Fibroblast of lung (primary cell): ENCODE data around the gene GPR3. TPM values are rescaled to one million over a fixed set of nuclear protein-coding genes. Genes with fewer than 3 reads are reported as not detected.

ENCODE experiments used
- DNase-seq, 2 donors: peaks; one replicate each; pipeline versions ENCODE4 v3.0.0 to v3.0.0-alpha.2; 2010; ENCODE audit warnings: low read depth in 2 of 2
- H2AFZ ChIP-seq: 2 replicates; pipeline ENCODE4 v1.5.1; 2012; ENCODE audit warnings: low read length, control low read depth, inconsistent platforms
- H3K27ac ChIP-seq: 2 replicates; pipeline ENCODE4 v1.5.1; 2011; ENCODE audit warnings: low read length, control low read depth; ENCODE audit not compliant: insufficient read depth
- H3K27me3 ChIP-seq: 2 replicates; pipeline ENCODE4 v1.5.1; 2011; ENCODE audit warnings: mild to moderate bottlenecking, low read length; ENCODE audit not compliant: control insufficient read depth, insufficient read depth
- H3K36me3 ChIP-seq: 2 replicates; pipeline ENCODE4 v1.5.1; 2011; ENCODE audit warnings: low read length; ENCODE audit not compliant: control insufficient read depth, insufficient read depth
- H3K4me1 ChIP-seq: 2 replicates; pipeline ENCODE4 v1.5.1; 2011; ENCODE audit warnings: low read length; ENCODE audit not compliant: control insufficient read depth, insufficient read depth; ENCODE audit errors: extremely low read depth
- H3K4me2 ChIP-seq: 2 replicates; pipeline ENCODE4 v1.5.1; 2011; ENCODE audit warnings: low read length, control low read depth; ENCODE audit not compliant: insufficient read depth; ENCODE audit errors: extremely low read depth
- H3K4me3 ChIP-seq, 4 experiments: fragments of 200-600 bp in 1 of 4; sonication (generic) in 1 of 4; replicated peaks in 1 of 4; 2 replicates each; pipeline ENCODE4 v1.5.1; 2011 to 2016; ENCODE audit warnings: low read length in 4 of 4, low read depth in 3 of 4, mild to moderate bottlenecking in 3 of 4, control low read depth in 2 of 4, inconsistent platforms in 1 of 4, mixed read lengths in 1 of 4; ENCODE audit not compliant: insufficient read depth in 1 of 4; ENCODE audit errors: control extremely low read depth in 1 of 4
- H3K79me2 ChIP-seq: 2 replicates; pipeline ENCODE4 v1.5.1; 2012; ENCODE audit warnings: mild to moderate bottlenecking, low read length, inconsistent platforms; ENCODE audit not compliant: control insufficient read depth, insufficient read depth
- H3K9ac ChIP-seq: 2 replicates; pipeline ENCODE4 v1.5.1; 2011; ENCODE audit warnings: mild to moderate bottlenecking, low read length, control low read depth; ENCODE audit not compliant: insufficient read depth
- H3K9me3 ChIP-seq: 2 replicates; pipeline ENCODE4 v1.5.1; 2012; ENCODE audit warnings: low read depth, low read length; ENCODE audit not compliant: control insufficient read depth, insufficient read depth
- H4K20me1 ChIP-seq: 2 replicates; pipeline ENCODE4 v1.5.1; 2011; ENCODE audit warnings: low read length; ENCODE audit not compliant: control insufficient read depth, insufficient read depth; ENCODE audit errors: extremely low read depth
- EZH2 ChIP-seq: IDR thresholded peaks from 2 replicates; pipeline ENCODE4 v1.5.1; 2012; ENCODE audit warnings: low read length, control low read depth, mild to moderate bottlenecking; ENCODE audit errors: missing control alignments
- polyA plus RNA-seq, 2 donors: library from polyadenylated mRNA; depleted of rRNA in 1 of 2; stranded (reverse) in 1 of 2; unstranded in 1 of 2; fragments of >200 nt; gene quantifications; 2 replicates each; pipeline ENCODE4 v1.2.1, GENCODE V29; 2011 to 2012; ENCODE audit warnings: missing spikeins in 1 of 2
- total RNA-seq: library from RNA; depleted of rRNA; stranded (reverse); fragments of >200 nt; gene quantifications from 2 replicates; pipeline ENCODE4 v1.2.1, GENCODE V29; 2014
- TF ChIP-seq, protein P1 (sequence below), 2 donors: IDR thresholded peaks in 1 of 2; conservative IDR thresholded peaks in 1 of 2; 1 replicate in 1 of 2; 2 replicates in 1 of 2; pipeline ENCODE4 v1.5.1; 2011 to 2012; ENCODE audit warnings: low read length in 2 of 2, control low read depth in 1 of 2, inconsistent platforms in 1 of 2, low read depth in 1 of 2, mild to moderate bottlenecking in 1 of 2

The GPR3 gene
- total and polyA plus RNA-seq, 2 donors (not counting 1 experiment from before 2014, with no cell fraction given) = 0.17 to 0.82 TPM

DNA sequence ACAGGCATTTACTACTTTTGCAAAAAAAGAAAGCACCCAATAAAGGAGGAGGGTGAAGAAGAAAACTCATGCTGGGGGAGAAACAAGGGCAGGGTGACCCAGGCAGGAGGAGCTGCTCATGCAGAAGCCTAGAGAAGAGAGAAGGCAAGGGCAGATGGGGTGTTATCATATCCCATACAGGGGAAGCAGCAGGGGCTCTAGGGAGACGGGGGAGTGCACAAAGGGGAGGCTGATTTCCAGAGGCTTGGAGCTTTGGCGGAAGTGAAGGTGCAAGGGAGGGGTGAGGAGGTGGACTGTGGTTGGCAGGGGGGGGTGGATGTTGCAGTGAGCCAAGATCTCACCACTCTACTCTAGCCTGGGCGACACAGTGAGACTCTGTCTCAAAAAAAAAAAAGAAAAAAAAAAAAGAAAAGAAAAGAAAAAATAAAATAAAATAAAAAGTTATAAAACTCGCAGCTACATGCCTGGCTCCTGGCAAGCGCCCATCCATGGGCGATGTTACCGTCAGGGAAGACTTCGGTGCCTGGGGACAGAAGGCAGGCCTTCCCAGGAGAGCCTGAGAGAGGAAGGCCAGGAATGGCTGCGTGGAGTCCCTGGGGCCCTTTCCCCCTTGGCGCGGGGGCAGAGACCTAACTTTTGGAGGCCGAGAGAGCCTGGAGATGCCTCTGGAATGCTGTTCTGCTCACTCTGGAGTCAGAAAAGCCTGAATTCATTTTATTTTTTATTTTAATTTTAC, 14.5 kb upstream of the GPR3 start:
- Histone ChIP-seq H2AFZ (no peak overlapping the region), H3K27me3 (peaks cover 8% of the 10 kb centered on the region), H3K4me2 (no peak overlapping the region), H3K36me3 (no peaks in the 10 kb centered on the region), H4K20me1 (no peaks in the 10 kb centered on the region), H3K4me1 (no peaks in the 10 kb centered on the region), H3K9me3 (no peaks in the 10 kb centered on the region), H3K9ac (no peak overlapping the region), H3K79me2 (no peaks in the 10 kb centered on the region), H3K27ac (no peak overlapping the region), H3K4me3 (no peak overlapping the region)
- no peak for DNase-seq
- TF ChIP-seq, protein P1, sequence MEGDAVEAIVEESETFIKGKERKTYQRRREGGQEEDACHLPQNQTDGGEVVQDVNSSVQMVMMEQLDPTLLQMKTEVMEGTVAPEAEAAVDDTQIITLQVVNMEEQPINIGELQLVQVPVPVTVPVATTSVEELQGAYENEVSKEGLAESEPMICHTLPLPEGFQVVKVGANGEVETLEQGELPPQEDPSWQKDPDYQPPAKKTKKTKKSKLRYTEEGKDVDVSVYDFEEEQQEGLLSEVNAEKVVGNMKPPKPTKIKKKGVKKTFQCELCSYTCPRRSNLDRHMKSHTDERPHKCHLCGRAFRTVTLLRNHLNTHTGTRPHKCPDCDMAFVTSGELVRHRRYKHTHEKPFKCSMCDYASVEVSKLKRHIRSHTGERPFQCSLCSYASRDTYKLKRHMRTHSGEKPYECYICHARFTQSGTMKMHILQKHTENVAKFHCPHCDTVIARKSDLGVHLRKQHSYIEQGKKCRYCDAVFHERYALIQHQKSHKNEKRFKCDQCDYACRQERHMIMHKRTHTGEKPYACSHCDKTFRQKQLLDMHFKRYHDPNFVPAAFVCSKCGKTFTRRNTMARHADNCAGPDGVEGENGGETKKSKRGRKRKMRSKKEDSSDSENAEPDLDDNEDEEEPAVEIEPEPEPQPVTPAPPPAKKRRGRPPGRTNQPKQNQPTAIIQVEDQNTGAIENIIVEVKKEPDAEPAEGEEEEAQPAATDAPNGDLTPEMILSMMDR (conservative IDR thresholded peaks at IDR 0.05 in 1 of 2, IDR thresholded peaks at IDR 0.05 in 1 of 2; ENCODE audit: low read depth in 1 of 2, low read length in 2 of 2) = no peak
- no peak for TF ChIP-seq EZH2

DNA sequence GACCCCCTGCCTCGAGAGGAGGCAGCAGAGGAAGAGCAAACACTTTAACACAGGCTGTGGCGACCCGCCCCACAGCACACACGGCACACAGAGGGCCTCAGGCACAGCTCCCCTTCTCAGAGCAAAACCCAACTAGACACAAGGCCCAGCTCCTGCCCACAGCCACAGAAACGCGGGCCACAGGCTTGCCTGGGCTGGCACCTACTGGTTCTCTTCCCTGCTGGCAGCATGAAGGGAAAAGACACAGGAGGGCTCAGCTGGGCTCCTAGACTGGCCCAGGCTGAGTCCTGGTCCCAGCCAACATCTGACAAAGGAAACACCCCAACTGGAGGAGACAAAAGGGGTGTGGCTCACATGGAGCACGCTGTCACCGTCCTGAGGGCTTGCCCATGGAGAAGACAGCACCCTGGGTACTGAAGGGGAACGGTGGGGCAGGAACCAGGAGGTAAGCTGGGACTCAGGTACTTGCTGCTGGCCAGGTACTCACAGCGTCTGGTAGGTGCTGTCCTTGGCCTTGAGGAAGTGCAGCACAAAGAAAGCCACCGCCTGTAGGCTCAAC, 12.8 kb upstream of the GPR3 start:
- H3K9me3 ChIP-seq = no peaks in the 10 kb centered on the region
- no peak overlapping the region for H3K4me3 ChIP-seq
- no peak overlapping the region for H3K9ac ChIP-seq
- H3K79me2 ChIP-seq = no peaks in the 10 kb centered on the region
- DNase-seq = no peak
- no peak for TF ChIP-seq EZH2
- TF ChIP-seq, protein P1 (conservative IDR thresholded peaks at IDR 0.05 in 1 of 2, IDR thresholded peaks at IDR 0.05 in 1 of 2; ENCODE audit: low read depth in 1 of 2, low read length in 2 of 2) = no peak
- no peaks in the 10 kb centered on the region for H3K36me3 ChIP-seq
- H4K20me1 ChIP-seq = no peaks in the 10 kb centered on the region
- H2AFZ ChIP-seq = no peak overlapping the region
- no peak overlapping the region for H3K4me2 ChIP-seq
- no peaks in the 10 kb centered on the region for H3K4me1 ChIP-seq
- peaks cover 5% of the 10 kb centered on the region for H3K27me3 ChIP-seq
- no peak overlapping the region for H3K27ac ChIP-seq

DNA sequence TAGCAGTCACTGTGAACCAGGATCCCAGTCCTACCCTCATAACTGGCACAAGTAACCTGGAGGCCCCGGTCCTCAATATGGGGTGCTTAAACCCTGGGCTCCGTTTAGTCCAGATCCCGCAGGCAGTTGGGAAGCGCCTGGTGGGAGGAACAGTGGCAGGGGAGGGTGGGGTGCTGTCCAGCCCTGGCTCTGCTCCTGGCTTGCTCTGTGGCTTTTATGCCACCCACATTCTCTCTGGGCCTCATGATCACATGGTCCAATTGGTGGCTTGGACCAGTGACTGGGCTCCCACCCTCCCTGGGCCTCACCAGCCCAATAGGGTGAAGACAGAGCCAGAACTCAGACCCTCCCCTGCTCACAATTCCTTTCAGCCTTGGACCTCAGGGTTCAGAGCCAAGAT, 12.2 kb upstream of the GPR3 start:
- Histone ChIP-seq H3K9ac (no peak overlapping the region), H4K20me1 (no peaks in the 10 kb centered on the region), H3K4me1 (no peaks in the 10 kb centered on the region), H3K36me3 (no peaks in the 10 kb centered on the region), H2AFZ (no peak overlapping the region), H3K27me3 (peaks cover 4% of the 10 kb centered on the region), H3K27ac (no peak overlapping the region), H3K79me2 (no peaks in the 10 kb centered on the region), H3K4me2 (no peak overlapping the region), H3K9me3 (no peaks in the 10 kb centered on the region), H3K4me3 (no peak overlapping the region)
- TF ChIP-seq, protein P1 (conservative IDR thresholded peaks at IDR 0.05 in 1 of 2, IDR thresholded peaks at IDR 0.05 in 1 of 2; ENCODE audit: low read depth in 1 of 2, low read length in 2 of 2) = no peak
- no peak for TF ChIP-seq EZH2
- no peak for DNase-seq
